Spleen (tissue), 11 donors: ENCODE results near the gene ATP6V0A4. TPM values are rescaled to one million over a fixed set of nuclear protein-coding genes. Genes with fewer than 3 reads are reported as not detected.
A peak's percentile ranks its signal among the peaks of the same experiment; 100 is the strongest.

Experiments
- DNase-seq: peaks from one replicate; pipeline ENCODE4 v3.0.0-alpha.2; 2020
- H3K27ac ChIP-seq, 8 donors: fragments of 200-600 bp; sonication (generic) in 7 of 8; 1 replicate in 4 of 8; 2 replicates in 4 of 8; pipeline versions ENCODE4 v1.5.0 to v1.8.0; 2016 to 2021; ENCODE audit warnings: inconsistent platforms in 4 of 8, mild to moderate bottlenecking in 4 of 8, moderate library complexity in 1 of 8
- H3K27me3 ChIP-seq, 7 donors: fragments of 200-600 bp; sonication (generic) in 6 of 7; replicated peaks in 1 of 7; 1 replicate in 4 of 7; 2 replicates in 3 of 7; pipeline versions ENCODE4 v1.5.0 to v1.8.0; 2016 to 2021; ENCODE audit warnings: inconsistent platforms in 3 of 7, mild to moderate bottlenecking in 1 of 7
- H3K36me3 ChIP-seq, 6 donors: fragments of 200-600 bp; sonication (generic) in 5 of 6; 1 replicate in 4 of 6; 2 replicates in 2 of 6; pipeline versions ENCODE4 v1.5.0 to v1.8.0; 2016 to 2021; ENCODE audit warnings: inconsistent platforms in 2 of 6
- H3K4me1 ChIP-seq, 6 donors: fragments of 200-600 bp; sonication (generic) in 5 of 6; 1 replicate in 3 of 6; 2 replicates in 3 of 6; pipeline versions ENCODE4 v1.5.0 to v1.8.0; 2016 to 2021; ENCODE audit warnings: inconsistent platforms in 3 of 6
- H3K4me3 ChIP-seq, 8 donors: fragments of 200-600 bp; sonication (generic) in 7 of 8; 1 replicate in 4 of 8; 2 replicates in 4 of 8; pipeline versions ENCODE4 v1.5.0 to v1.8.0; 2016 to 2021; ENCODE audit warnings: inconsistent platforms in 4 of 8, mild to moderate bottlenecking in 4 of 8, moderate library complexity in 2 of 8
- H3K9me3 ChIP-seq, 8 donors: fragments of 200-600 bp; sonication (generic) in 7 of 8; 1 replicate in 4 of 8; 2 replicates in 4 of 8; pipeline versions ENCODE4 v1.5.0 to v1.8.0; 2016 to 2021; ENCODE audit warnings: inconsistent platforms in 4 of 8
- CTCF ChIP-seq, 11 experiments: fragments of 200-600 bp in 7 of 11; fragments of 450-650 bp in 4 of 11; sonication (generic) in 4 of 11; IDR thresholded peaks in 8 of 11; conservative IDR thresholded peaks in 3 of 11; 1 replicate in 7 of 11; 2 replicates in 4 of 11; pipeline versions ENCODE4 v1.4.0 to v1.8.0; 2016 to 2021; ENCODE audit warnings: antibody characterized with exemption in 11 of 11, inconsistent platforms in 4 of 11, mild to moderate bottlenecking in 1 of 11
- POLR2A ChIP-seq, 3 donors: fragments of 450-650 bp; IDR thresholded peaks; one replicate each; pipeline ENCODE4 v1.5.1; 2017; ENCODE audit warnings: antibody characterized with exemption in 3 of 3, mild to moderate bottlenecking in 1 of 3
- POLR2AphosphoS5 ChIP-seq, 3 donors: sonication (generic); formaldehyde crosslinking; IDR thresholded peaks; one replicate each; pipeline ENCODE4 v1.5.1; 2017; ENCODE audit warnings: antibody characterized with exemption in 3 of 3
- WGBS, 5 donors: extraction: QIAGEN DNeasy Blood & Tissue Kit in 3 of 5; methylation state at CpG; one replicate each; pipeline versions ENCODE4 v1.1.5 to v1.1.7; 2013 to 2018; 5-methylcytosine and 5-hydroxymethylcytosine counted together
- intact Hi-C: fragments of 100-400 bp; cut with DNase I; formaldehyde crosslinking; loops from one replicate; pipeline ENCODE4 v1.15.0; 2023; ENCODE audit warnings: low total_unique reads
- polyA plus RNA-seq, 3 donors: library from polyadenylated mRNA; stranded (reverse); fragments of 200-250 nt; gene quantifications; one replicate each; pipeline ENCODE4 v1.2.1, GENCODE V29; 2013
- total RNA-seq, 7 donors: library from RNA; depleted of rRNA in 3 of 7; stranded (reverse); fragments of >200 nt in 3 of 7; fragmentation: NEBNext Ultra II Directional in 4 of 7; extraction: Animal tissue kit (Norgen Biotek cat#: 25700) in 4 of 7; gene quantifications; one replicate each; pipeline versions ENCODE4 v1.1.0 to v1.2.1, GENCODE V29; 2016 to 2021
- donor health status: healthy with polysubstance abuse.
- donor health status: DM: no; HTN: no; CAD: no; lungs with moderate emphysema.
- donor health status: DM: no; HTN: no; CAD: no.
- donor health status: Bipolar disorder and iron deficiency.
- donor health status: healthy.
- donor health status: DM: no; HTN: no; CAD: no.
- donor health status: DM: yes; HTN: yes; CAD: no.

ATP6V0A4 gene
- total and polyA plus RNA-seq, 10 donors = not detected

GRCh38 chr7:138752518-138753149 is 45.4 kb downstream of the ATP6V0A4 start:
- peak overlapping the region in 6 of 8 donors; percentile 11 to 79 (median 55) for H3K27ac ChIP-seq
- H3K9me3 ChIP-seq = no peaks in the 10 kb centered on the region
- intact Hi-C loops = no loop called here
- no peak overlapping the region for H3K4me3 ChIP-seq
- WGBS, 5 donors = 15 to 22% (median 19%) methylated on average over 11 to 12 of the region's 12 CpGs
- peak; percentile 91 for DNase-seq
- peaks cover 4 to 16% (median 12%) of the 10 kb centered on the region in 6 donors for H3K4me1 ChIP-seq
- H3K27me3 ChIP-seq = peaks cover 0 to 11% (median 0%) of the 10 kb centered on the region in 7 donors
- TF ChIP-seq POLR2AphosphoS5 (IDR thresholded peaks at IDR 0.05) (peak; percentile 68 to 80 (median 75)), POLR2A (IDR thresholded peaks at IDR 0.05) (no peak)
- H3K36me3 ChIP-seq = no peaks in the 10 kb centered on the region

GRCh38 chr7:138750901-138751464 is 47.0 kb downstream of the ATP6V0A4 start:
- Histone ChIP-seq H3K4me1 (peaks cover 4 to 16% (median 12%) of the 10 kb centered on the region in 6 donors), H3K4me3 (no peak overlapping the region), H3K36me3 (no peaks in the 10 kb centered on the region), H3K27me3 (peaks cover 0 to 11% (median 0%) of the 10 kb centered on the region in 7 donors), H3K9me3 (no peaks in the 10 kb centered on the region), H3K27ac (no peak overlapping the region)
- WGBS, 5 donors = 76 to 88% (median 81%) methylated on average over 18 of the region's 18 CpGs
- TF ChIP-seq CTCF (IDR thresholded peaks at IDR 0.05 in 8 of 11, conservative IDR thresholded peaks at IDR 0.05 in 3 of 11) (no peak), POLR2AphosphoS5 (IDR thresholded peaks at IDR 0.05) (no peak), POLR2A (IDR thresholded peaks at IDR 0.05) (no peak)
- intact Hi-C loops = no loop called here
- no peak for DNase-seq

GRCh38 chr7:138750473-138750872 is 47.5 kb downstream of the ATP6V0A4 start:
- H3K4me1 ChIP-seq = peaks cover 4 to 16% (median 12%) of the 10 kb centered on the region in 6 donors
- TF ChIP-seq CTCF (IDR thresholded peaks at IDR 0.05 in 8 of 11, conservative IDR thresholded peaks at IDR 0.05 in 3 of 11) (no peak), POLR2A (IDR thresholded peaks at IDR 0.05) (no peak), POLR2AphosphoS5 (IDR thresholded peaks at IDR 0.05) (no peak)
- DNase-seq = no peak
- no peaks in the 10 kb centered on the region for H3K36me3 ChIP-seq
- no peak overlapping the region for H3K27ac ChIP-seq
- intact Hi-C loops = no loop called here
- no peaks in the 10 kb centered on the region for H3K9me3 ChIP-seq
- H3K27me3 ChIP-seq = peaks cover 0 to 11% (median 0%) of the 10 kb centered on the region in 7 donors
- H3K4me3 ChIP-seq = no peak overlapping the region
- 92 to 97% (median 94%) methylated on average over 15 of the region's 15 CpGs for WGBS, 5 donors

GRCh38 chr7:138749960-138750359 is 48.0 kb downstream of the ATP6V0A4 start:
- peaks cover 4 to 16% (median 12%) of the 10 kb centered on the region in 6 donors for H3K4me1 ChIP-seq
- TF ChIP-seq CTCF (IDR thresholded peaks at IDR 0.05 in 8 of 11, conservative IDR thresholded peaks at IDR 0.05 in 3 of 11) = no peak
- no peak for TF ChIP-seq POLR2AphosphoS5 (IDR thresholded peaks at IDR 0.05)
- no peak for TF ChIP-seq POLR2A (IDR thresholded peaks at IDR 0.05)
- peaks cover 0 to 11% (median 0%) of the 10 kb centered on the region in 7 donors for H3K27me3 ChIP-seq
- intact Hi-C loops = no loop called here
- no peak overlapping the region for H3K27ac ChIP-seq
- H3K4me3 ChIP-seq = no peak overlapping the region
- H3K9me3 ChIP-seq = no peaks in the 10 kb centered on the region
- no peak for DNase-seq
- no peaks in the 10 kb centered on the region for H3K36me3 ChIP-seq
- 85 to 89% (median 85%) methylated on average over 3 of the region's 3 CpGs for WGBS, 5 donors
